Left colon (tissue), 2 donors: Measurements from ENCODE around the gene FATE1. TPM values are rescaled to one million over a fixed set of nuclear protein-coding genes. Genes with fewer than 3 reads are reported as not detected.

Source experiments
- ATAC-seq: fragments of 200-7000 bp; cut with Tn5 transposase; one replicate; pipeline ENCODE4 v1.9.1; 2020; ENCODE audit warnings: mild to moderate bottlenecking, moderate library complexity
- DNase-seq, 2 donors: peaks; one replicate each; pipeline ENCODE4 v3.0.0-alpha.2; 2020
- intact Hi-C, 2 donors: fragments of 100-400 bp; cut with DNase I in 1 of 2; cut with micrococcal nuclease in 1 of 2; formaldehyde crosslinking; loops; one replicate each; pipeline versions ENCODE4 v1.11.2 to v1.14.0; 2022; cut with DNase I, micrococcal nuclease
- total RNA-seq, 2 donors: library from RNA; stranded (reverse); fragmentation: NEBNext Ultra II Directional; extraction: Animal tissue kit (Norgen Biotek cat#: 25700); gene quantifications; one replicate each; pipeline ENCODE4 v1.2.1, GENCODE V29; 2021
- donor health status: DM: no; HTN: no; CAD: no.
- donor health status: DM: yes; HTN: yes; CAD: no.

Gene FATE1
- total RNA-seq, 2 donors from 2014 or later: not detected

DNA sequence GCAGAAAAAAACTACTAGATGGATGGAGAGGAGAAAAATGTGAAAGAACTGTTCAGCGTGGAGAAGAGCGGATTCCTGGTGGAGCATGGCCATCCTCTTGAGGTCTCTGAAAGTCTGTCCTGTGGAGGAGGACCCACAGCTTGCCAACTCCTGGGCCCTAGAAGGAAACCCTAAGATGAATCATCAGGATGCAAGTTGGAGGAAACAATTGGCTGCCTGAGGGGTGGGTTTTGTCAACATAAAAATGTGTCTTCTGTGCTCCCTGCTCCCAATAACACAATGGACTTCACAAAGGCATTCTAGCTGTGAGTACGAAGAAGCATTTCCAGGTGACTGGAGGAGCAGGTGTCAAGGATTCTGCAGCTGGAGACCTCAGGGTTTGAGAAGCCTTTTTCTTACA is 55.9 kb downstream of the FATE1 start:
- no peak for DNase-seq
- intact Hi-C loops: no loop called here
- ATAC-seq: no peak

Other genes with a start within 250 kb of the FATE1 start
- not detected for gene PASD1, start 152.4 kb upstream of the FATE1 start, total RNA-seq
- 1 to 10 TPM in 1 of 2 donors, under 1 TPM in 1; 0.37 to 2.1 TPM for gene PRRG3, start 20.6 kb upstream of the FATE1 start, total RNA-seq
- not detected for gene CNGA2, start 18.7 kb downstream of the FATE1 start, total RNA-seq
- not detected for gene MAGEA4, start 196.9 kb downstream of the FATE1 start, total RNA-seq